ENCODE results near the gene SMIM22.

SMIM22 gene

DNA sequence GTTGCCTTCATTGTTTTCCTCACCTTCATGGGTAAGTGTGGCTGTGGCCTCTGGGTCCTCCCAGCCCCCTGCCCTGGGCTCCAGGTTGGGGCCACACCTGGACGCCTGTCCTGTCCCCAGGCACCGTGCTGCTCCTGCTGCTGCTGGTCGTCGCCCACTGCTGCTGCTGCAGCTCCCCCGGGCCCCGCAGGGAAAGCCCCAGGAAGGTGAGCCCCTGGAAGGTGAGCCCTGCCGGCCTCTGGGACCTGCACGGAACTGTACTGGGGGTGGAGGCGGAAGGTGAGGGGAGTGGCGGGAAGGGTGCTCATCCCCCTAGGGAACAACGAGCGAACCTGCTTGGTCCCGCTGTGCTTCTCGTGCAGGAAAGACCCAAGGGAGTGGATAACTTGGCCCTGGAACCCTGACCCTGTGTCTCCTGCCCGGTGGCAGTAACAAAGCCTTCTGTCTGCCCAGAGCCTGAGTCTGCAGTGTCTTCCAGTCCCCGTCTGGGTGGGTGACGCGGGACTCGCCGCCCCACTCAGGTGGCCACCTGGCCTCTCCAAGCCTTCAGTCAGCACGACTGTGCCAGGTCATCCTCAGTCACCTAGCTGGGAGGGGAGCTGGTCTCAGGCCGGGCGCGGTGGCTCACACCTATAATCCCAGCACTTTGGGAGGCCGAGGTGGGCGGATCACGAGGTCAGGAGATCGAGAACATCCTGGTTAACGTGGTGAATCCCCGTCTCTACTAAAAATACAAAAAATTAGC lies 831 bp downstream of the SMIM22 start:
- DNase-seq (ENCODE audit: low read depth), result no peak

DNA sequence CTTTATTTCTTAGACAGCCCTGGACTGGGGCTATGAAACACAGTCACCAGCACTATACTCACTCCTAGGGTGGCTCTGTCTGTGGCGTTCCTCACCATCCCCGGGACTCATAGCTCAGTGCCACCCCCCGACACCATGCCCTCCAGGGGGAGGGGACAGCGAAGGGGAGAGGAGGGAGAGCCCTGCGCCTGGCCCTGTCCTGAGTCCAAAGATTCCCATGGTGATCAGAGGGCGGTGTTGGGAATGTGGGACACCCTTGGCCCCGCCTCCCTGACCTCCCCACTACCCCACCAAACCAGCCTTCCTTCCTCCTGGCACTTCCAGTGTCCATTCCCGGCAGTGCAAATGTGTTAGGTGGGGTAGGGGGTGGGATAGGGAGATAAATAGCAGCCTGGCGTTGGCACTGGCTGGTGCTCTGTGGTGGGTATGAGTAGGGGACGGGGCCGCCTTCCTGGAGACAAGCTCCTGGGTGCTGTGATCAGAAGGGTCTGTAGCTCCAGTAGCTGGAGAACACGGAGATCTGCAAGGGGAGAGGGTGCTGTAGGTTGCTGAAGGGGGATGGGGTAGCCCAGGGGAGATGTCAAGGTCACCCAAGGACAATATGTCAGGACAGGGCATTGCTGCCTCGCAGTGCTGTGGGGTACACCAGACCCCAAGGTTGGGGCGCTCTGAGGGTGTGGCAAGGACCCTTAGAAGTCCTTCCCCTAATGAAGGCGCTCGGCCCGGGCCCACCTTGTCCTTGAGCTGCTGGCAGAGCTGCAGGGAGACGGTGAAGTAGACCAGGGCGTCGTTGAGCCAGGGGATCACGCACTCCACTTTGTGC lies 2.0 kb downstream of the SMIM22 start:
- no peak for DNase-seq (ENCODE audit: low read depth)

DNA sequence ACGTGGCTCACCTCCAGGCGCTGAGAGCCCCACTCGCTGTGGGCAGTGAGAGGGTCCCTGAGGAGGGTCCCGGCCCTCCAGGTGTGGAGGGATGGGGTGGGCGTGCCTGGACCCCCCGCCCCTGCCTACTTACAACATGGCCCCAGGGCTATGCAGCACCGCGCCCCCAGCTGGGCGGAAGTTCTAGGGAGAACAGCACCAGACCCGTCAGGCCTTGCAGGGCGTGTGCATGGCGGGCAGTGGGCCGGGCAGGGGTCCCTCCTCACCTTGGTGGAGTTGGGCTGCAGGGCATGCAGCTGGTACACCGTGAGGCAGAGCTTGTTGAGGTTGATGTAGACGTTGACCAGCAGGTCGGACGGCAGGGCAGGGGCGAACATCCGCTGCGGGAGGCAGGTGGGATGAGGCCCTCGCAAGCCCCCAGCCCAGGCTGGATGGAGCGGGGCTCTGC lies 2.7 kb downstream of the SMIM22 start:
- DNase-seq (ENCODE audit: low read depth), result no peak

DNA sequence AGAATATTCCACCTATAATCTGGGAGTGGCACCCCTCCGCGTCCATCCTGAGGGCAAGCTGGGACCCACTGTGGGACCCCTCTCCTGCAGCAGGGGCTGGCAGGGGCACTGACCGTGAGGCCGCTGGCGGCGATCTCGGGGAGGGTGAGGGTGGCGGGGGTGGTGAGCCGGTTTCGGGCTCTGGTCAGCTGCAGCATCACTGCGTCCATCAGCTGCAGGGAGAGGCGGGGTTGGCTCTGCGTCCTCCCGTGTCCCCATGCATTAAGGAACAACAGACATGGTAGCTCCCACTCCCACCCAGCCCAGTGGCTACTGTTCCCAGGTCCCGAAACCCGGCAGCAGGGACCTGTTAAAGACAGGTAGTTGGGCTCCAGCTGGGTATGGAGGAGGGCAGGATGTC lies 3.3 kb downstream of the SMIM22 start:
- no peak for DNase-seq (ENCODE audit: low read depth)

DNA sequence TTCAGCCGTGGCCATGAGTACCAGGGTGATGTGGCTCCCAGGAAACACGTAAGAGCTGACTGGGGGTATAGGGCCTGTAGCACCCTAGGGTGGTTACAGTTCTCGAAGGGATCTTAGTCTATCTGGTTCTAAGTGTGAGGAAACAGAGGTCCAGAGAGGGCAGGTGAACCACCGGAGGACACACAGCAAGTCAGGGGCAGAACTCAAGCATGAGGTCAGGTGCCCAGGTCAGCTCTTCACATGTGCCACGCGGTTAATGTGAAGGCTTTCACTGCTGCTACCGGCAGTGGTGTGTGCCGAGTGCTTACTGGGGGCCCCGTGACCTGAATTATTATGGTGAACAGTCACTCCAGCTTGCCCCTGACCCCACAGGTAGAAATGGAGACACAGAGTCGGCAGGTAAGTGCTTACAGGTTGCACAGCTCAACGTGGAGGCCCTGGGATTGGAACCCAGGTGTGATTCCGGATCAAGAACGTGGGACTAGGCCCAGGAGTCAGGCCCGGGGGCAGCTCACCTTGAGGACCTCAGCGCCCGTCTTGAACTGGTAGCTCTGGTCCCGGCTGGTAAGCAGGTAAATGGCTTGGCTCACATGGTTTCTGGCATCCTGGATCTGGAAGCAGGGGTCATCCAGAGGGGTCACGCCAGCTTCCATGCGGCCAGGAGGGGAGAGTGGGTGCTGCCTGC lies 4.1 kb downstream of the SMIM22 start:
- DNase-seq (ENCODE audit: low read depth), result no peak

DNA sequence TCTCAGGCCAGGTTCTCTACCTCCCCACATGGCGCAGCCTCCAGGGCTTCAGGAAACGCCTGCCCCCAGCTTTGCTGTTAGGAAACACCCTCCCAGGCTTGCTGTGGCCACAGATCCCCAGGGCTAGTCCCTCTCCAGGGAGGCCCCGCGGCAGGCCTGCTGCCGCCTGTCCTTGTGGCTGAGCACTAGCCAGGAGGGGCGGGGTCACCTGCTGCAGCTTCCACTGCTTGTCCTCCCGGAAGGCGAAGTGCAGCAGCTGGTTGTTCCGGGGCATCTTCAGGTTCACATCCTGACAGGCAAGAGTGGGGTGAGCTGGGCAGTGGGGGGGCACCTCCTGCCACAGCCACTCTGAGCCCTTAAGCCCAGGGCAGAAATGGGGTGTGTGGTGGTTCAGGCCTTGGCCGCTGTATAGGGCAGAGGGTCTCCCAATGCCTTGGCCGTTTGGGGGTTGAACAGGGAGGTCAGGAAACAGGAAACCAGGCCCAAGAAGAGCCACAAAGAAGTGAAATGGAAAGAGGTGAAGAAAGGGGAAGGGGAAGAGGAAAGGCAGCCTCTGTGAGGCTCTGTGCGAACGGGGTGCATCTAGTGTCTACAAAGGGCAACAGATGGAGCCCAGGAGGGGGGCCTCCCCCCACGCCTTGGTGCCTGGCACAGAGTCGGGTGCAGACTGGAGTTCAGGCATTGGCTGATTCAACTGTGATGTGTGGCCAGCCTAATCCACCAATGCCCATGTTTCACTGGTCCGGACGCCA lies 5.3 kb downstream of the SMIM22 start:
- no peak for DNase-seq (ENCODE audit: low read depth)

DNA sequence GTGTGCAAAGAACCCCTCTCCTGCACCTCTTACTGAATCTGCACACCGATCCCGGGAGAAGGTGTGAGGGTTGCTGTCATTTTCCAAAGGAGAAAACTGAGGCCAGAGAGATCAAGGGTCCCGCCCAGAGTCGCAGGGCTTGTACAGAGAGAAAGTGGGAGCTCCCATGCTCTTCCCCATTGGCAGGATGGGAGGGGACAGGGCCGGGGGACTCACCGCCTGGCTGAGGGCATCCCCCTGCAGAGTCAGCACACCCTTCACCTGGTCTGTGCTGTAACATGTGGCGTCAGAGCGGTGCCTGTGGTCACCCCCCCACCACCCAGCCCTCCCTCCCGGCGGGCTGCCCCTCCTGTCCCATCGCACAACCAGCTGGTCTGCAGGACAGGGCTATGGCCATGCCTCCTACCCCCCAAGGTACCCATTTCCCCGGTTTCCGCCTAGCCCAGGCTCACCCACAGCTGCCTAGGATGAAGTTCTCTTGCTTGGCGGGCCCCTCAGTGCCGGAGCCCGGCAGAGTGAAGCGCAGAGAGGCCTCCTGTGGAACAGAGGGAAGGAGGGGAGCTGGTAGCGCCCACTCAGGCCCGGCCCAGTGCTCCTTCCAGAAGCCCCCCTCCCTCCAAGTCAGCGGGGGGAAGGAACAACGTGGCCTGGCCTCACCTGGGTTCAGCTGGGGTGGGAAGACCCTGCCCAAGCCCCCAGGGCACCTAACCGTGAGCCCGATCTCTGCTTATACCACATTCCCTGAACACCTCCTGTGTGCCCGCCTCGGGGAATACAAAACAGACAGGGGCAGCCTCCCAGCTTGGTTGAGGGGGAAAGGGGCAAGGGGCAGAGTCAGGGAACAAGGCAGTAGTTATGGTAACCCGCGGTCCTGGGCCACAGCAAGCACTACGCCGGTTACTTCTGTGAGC lies 6.1 kb downstream of the SMIM22 start:
- no peak for DNase-seq (ENCODE audit: low read depth)

DNA sequence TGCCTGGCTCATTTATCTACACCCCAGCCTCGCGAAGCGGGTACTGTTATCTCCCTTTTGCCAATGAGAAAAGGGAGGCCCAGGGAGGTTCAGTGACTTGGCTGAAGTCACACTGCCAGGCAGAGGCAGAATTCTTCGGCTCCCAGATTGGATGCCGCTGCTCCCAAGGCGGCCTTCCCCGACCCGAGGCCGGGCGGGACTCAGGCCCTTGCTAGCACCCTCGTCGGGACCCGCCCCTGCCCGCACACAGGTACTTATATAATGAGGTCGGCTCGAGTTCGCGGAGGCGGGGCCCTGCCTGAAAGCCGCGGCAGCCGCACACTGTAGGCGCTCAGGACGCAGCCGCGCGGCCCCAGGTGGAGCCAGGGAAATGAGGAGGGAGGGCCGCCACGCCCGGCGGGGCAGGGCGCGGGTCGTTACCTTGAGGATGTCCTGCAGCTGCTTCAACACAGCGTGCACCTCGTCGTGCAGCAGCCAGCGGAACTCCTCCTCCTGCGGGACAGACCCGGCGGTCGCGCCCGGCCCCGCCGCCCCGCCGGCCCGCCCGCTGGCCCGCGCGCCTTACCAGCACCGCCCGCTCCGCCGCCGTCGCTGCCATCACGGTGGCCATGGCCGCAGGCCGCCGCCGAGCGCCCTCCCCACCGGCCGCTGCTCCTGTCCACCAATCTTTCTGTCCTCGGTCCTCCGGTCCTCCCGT lies 6.9 kb downstream of the SMIM22 start, which contains the start of gene ROGDI:
Gene ROGDI, minus strand, starts transcription at position 672 of the 697 bp plus-strand sequence. Its CDS starts 62 bp downstream, at position 610.
- DNase-seq (ENCODE audit: low read depth), result peak; percentile 63

DNA sequence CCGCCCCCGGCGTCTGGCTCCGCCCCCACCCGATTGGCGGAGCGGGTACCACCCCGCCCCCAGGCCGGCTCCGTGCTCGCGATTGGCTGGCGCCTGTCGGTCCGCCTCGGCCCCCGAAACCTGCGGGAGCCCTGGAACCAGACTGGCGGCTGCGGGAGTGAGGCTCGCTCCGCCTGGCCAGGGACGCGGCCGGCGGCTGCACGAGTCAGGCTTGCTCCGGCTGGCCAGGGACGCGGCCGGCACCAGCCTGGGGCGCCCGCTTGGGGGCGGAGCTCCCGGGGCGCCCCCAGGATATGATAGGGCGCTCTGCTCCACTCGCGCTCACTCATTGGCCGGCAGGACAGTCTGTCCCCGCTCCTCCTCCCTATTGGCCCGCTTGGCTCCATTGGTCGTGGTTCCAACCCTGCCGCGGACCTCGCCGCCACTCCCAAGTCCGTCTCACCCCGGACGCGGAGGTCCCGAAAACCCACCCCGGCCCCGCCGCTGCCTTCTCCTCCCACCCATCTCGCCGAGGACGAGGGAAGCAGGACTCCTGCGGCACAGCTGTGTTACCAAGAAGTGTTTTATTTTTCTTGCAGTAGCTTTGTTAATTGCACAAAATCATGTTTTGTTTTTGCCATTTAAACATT lies 7.6 kb downstream of the SMIM22 start:
- peak; percentile 93 for DNase-seq (ENCODE audit: low read depth)

DNA sequence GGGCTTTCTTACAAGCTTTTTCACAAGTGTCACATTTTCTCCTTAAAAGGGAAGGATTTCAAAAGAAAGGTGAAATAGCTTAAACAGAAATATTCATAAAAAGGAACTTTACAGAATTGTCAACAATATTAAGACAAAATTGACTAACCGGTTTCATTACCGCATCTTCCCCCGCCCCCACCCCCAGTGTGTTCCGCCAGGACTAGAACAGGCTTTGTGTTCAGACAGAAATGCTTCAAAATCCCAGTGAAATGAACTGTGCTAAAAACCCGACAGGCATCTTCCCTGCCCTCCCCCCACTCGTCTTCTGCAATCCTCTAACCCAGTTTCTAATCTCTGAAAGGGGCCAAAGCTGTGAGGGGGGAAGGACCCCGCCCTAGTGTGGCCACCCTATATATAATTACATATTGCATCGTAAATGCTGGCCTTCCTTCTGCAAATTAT lies 8.3 kb downstream of the SMIM22 start:
- no peak for DNase-seq (ENCODE audit: low read depth)

DNA sequence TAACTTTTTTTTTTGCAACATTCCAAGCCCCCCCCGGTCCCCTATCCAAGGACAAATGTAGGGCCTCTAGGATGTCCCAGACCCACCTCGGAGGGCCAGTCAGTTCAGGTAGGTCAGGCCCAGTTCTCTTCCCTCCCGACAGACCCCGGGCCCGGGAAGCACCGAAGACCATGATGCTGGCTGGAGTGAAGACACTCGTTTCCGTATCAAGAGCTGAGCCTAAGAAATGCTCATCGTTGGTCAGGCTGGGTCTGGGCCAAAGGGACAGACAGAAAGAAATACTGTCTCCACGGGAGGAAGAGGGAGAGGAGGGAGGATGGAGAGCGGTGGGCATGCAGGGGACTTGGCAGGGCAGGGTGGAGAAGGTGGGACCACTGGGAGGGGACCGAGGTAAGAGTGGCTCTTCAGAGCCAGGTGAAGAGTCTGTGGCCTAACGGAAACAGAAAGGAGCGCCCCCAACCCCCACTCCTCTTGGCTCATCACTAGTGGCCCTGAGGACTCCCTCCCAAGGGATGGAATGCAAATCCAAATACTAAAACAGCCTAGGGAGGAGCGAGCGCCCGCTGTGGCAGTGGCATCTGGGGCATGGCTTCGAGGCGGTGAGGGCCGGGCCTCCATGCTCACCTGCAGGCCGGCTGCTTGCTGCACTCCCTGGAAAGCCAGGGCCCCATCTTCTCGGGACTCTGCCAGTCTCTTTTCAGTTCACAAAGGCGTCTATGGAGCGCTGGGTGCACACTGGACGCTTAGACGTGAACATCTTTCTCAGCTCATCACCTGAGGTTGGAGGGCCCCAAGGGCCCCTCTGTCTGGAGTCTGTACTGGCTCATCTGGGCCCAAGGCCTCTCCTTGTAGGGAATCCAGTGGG lies 9.0 kb downstream of the SMIM22 start:
- DNase-seq (ENCODE audit: low read depth), result no peak

DNA sequence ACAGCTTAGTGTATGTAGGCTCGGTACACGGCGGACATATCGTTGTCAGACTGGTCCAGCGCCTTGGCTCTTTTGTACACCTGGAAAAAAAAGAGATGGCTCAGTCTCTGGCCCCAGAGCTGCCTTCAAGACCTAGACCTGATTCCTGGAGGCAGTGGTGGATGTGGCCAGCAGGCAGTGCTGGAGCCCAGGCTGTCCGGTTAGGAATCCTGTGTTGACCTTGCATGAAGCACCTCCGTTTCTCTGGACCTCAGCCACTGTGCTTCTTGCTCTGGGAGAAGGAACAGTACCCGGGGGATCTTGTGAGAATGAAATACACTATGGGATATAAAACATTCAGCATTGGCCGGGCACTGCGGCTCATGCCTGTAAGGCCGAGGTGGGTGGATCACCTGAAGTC lies 10.1 kb downstream of the SMIM22 start:
- no peak for DNase-seq (ENCODE audit: low read depth)

DNA sequence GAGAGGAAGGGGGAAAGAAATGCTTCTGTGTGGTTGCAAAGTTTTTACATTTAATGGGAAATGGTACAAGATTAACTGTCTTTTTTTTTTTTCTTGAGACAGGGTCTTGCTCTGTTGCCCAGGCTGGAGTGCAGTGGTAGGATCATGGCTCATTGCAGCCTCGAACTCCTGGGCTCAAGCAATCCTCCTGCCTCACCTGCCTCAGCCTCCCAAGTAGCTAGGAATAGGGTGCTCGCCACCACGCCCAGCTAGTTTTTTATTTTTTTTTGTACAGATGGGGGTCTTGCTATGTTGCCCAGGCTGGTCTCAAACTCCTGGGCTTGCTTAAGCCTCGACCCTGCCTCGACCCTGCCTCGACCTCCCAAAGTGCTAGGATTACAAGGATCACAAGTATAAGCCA lies 11.1 kb downstream of the SMIM22 start:
- no peak for DNase-seq (ENCODE audit: low read depth)

DNA sequence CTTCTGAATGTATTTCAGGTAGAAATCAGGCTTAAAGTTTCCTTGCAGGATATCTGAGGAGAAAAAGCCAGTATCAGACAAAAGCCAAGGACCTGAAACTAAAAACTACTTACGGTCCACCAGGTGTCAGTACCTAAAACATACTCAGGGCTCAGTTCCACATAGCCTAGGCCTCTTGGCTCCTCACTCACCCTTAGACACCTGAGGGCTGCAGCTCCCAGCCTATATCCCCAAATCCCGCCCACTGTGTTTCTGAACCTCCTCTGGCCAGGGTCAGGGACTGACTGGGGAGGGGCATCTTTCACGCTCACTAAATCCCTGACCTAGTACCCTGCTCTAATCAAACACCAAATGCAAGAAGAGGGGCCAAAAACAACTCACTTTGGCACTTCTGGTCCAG lies 16.1 kb downstream of the SMIM22 start:
- DNase-seq (ENCODE audit: low read depth), result no peak

DNA sequence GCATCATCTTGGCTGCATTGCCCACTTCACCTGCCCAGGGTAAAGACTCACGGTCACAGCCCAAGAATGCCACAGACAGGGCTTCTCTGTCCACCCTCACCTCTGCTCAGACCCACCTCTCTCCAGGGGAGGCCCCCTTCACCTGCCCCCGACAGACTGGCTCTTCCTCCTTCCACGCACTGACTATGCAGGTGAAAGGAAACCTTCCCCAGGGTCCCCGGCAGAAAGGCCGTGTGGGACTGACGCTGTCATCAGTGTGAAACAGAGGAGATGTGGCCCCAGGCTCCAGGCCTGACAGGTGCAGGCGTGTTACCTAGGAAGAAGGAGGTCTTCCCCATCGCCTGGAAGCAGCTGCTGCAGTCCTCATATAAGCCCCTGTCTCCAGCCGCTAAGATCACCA lies 16.6 kb downstream of the SMIM22 start:
- no peak for DNase-seq (ENCODE audit: low read depth)

DNA sequence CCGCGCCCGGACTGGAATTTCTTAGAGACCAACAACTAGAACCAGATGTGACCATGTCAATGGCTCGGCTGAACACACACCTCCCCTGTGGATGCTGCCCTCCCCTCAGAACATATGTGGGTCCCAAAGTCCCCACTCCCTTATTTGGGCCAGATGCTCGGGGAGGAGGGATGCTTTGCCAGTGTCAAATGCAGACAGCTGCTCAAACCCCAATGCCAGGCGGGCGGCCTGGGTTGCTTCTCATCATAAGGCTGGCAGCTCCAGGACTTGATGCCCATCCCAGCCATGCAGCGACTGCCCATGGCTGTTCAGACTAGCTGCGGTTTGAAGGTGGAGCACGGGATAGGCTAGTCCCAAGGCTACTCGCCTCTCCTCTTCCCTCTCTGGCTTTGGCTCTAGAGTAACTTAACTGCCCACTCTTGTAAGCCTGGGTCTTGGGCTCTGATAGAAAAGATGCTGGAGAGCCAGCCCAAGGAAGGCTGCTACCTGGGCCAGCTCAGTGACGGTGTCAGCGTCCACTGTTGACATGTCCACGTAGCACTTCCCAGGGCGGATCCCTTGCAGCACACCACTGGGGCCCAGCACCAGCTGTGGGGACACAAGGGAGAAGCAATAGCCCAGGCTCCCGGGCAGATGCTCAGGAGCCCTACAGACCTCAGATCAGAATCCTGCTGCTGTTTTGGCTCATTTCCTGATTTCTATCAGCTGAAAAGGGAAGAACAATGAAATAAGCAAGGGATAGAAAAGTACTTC lies 18.3 kb downstream of the SMIM22 start:
- DNase-seq (ENCODE audit: low read depth), result no peak

DNA sequence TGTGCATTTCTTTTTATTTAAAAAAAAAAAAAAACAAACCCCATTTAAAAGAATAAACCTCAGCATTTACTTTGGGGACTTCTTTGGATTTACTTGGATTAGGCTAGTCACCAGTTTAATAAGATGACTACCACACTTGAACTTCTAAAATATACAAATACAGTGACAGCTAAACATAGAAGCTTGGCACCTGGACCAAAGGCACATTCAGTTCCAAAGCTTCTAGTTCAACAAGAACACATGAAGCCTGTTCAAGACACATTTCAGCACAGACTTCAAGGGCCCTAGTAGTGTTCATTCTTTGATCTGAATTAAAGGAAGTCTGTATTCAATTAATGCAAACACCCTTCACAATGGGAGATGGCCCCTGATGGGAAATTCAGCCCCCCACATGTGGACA lies 18.9 kb downstream of the SMIM22 start:
- no peak for DNase-seq (ENCODE audit: low read depth)
